GOT3 (cell line): ENCODE data around the gene SPSB1.

Source experiments
- DNase-seq: peaks from one replicate; lab custom pipeline; 2025; ENCODE audit warnings: mixed read lengths; lab: John Stamatoyannopoulos, UW

Gene SPSB1

DNA sequence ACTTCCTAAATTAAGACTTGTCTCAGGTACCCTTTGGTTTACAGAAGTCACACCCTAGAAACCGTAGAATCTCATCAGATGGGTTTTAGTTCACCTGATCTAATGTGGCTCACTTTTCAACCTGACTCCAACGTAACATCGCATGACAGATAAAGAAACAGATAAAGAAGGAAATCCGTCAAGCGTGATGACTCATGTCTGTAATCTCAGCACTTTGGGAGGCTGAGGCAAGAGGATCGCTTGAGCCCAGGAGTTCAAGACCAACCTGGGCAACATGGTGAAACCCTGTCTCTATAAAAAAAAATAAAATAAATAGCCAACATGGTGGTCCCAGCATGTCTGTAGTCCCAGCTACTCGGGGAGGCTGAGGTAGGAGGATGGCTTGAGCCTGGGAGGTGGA lies 97.3 kb downstream of the SPSB1 start:
- DNase-seq: no peak

GRCh38 chr1:9391620-9392019 lies 98.9 kb downstream of the SPSB1 start:
- no peak for DNase-seq

DNA sequence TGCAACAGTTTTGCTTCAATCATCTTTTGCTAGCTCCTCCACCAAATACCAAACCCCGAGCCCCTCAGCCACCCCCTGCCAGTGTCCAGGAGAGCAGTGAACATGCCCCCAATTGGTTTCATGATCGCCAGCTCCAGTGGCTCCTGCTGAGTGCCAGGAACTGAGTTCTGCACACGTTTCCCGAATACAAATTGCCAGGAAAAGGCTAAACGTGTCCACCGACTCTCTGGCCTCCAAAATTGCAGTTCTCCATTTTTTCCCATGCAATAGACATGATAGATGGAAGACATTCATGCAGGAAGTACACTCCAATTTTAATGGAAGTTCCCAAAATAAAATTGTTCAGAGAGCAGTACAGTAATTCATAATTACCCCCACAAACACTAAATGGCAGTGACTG lies 101.3 kb downstream of the SPSB1 start:
- DNase-seq: no peak

DNA sequence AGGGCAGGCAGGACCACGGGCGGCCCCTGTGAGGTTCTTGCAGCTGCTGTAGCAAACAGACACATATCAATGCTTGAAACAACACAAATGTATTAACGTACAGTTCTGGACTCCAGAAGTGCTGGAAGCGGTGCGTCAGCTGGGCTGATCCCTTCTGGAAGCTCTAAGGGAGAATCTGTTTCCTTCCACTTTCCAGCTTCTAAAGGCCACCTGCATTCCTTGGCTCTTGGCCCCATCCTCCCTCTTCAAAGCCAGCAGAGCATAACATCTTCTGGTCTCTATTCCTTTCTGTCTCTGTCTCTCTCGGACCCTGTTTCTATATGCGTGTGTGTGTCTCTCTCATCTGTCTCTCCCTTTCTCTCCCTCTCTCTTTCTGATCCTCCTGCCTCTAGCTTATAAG lies 102.3 kb downstream of the SPSB1 start:
- DNase-seq: no peak

GRCh38 chr1:9397047-9397446 lies 104.4 kb downstream of the SPSB1 start:
- DNase-seq: no peak

DNA sequence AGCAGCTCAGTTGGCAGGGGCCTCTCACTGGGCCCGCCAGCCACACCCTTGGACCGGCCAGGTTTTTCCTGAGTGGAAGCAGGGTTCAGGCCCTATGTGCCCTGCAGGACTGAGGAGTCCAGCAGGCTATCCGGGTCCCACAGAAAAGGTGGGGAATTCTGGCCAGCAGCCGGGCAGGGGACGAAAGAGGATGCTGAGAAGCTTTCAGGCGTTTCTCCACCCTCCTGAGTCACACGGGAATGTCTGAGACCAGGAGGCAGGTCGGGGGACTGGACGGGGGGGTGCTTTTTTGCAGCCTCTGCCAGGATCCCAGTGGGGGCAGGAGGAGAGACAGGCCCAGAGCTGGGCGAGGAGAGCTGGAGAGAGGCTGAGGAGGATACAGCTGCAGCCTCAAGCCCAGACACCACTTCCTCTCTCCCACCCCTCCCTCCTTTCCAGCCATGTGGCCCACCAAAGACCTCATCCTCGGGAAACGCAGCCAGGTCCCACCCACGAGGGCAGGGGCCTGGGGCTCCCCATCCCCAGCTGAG lies 105.4 kb downstream of the SPSB1 start:
- DNase-seq: no peak

- no peak for DNase-seq
These were observed 107.1 kb downstream of the SPSB1 start for GRCh38 chr1:9399510-9400424.

- DNase-seq: no peak
These were observed 107.9 kb downstream of the SPSB1 start for GRCh38 chr1:9400425-9401079.

DNA sequence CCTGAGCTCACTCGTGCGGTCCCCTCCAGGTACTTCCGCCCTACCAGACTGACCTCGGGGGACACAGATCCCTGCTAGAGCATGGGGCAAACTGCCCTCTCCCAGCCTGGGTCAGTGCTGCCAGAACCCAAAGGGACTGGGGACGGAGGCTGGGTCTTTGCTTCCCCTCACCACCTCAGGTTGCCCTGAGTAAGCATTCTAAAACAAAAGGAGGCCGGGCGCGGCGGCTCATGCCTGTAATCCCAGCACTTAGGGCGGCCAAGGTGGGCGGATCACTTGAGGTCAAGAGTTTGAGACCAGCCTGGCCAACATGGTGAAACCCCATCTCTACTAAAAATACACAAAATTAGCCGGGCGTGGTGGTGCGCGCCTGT lies 108.4 kb downstream of the SPSB1 start:
- DNase-seq: no peak

GRCh38 chr1:9402256-9402616 lies 109.5 kb downstream of the SPSB1 start:
- no peak for DNase-seq

- DNase-seq: no peak
These were observed 110.1 kb downstream of the SPSB1 start for GRCh38 chr1:9402717-9403225.

DNA sequence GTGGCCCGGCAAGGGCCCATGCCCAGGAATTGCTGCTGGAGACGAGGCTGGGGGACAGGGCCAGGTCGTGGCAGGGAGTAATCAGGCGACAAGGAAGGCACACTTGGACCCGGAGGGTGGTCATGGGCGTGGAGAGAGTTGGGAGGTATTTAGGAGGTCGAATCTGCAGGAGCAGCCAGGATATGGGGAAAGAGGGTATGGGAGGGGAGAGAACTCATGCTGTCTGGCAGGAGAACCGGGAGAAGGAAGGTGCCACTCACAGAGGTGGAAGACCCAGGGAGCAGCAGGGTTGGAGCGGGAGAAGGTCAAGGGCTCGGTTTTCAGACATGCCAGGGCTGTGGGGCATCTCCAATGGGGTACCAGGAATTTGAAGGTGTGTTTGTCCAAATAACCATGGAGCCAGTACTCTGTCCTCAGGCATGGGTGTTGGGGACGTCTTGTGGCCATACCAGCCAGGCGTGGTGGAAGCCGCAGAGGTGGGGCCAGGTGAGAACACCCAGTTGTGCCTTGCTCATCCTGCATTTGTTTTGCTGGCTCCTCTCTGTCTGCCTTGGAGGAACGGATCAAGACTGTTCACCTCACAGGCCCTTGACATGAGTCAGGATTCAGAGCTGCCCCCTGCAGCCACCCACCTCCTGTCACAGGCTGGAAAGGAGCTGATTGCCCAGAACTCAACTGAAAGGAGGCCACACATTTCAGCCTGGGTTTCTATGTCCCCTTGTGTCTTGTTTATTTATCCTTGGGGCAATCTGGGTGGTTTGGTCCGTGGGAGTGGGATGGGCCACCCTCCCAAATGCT lies 111.6 kb downstream of the SPSB1 start:
- DNase-seq: no peak

GRCh38 chr1:9406111-9406510 lies 113.4 kb downstream of the SPSB1 start:
- no peak for DNase-seq

DNA sequence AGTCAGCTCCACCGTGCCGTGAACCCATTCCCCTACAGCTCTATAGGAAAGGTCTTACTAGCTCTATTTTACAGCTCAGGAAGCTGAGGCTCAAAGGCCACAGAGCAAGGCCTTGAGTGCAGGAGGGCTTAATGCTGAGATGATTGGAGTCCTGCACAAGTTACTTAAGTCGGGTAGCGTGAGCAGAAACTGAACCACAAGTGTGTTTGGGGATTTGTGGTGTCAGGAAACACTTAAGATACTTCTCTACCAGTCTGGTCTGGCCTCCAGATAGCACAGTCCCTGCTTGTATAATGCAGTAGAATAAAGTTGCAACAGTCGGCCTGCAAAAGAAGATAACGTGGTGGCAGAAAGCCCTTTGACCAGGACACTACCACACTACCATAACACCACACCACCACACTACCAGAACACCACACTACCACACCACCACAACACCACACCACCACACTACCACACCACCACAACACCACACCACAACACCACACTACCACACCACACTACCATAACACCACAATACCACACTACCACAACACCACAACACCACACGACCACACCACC lies 118.1 kb downstream of the SPSB1 start:
- no peak for DNase-seq

GRCh38 chr1:9413071-9413876 lies 120.6 kb downstream of the SPSB1 start:
- DNase-seq: peak; percentile 44

GRCh38 chr1:9413877-9414213 lies 121.2 kb downstream of the SPSB1 start:
- DNase-seq: no peak

- no peak for DNase-seq
These were observed 123.8 kb downstream of the SPSB1 start for GRCh38 chr1:9416506-9416905.

DNA sequence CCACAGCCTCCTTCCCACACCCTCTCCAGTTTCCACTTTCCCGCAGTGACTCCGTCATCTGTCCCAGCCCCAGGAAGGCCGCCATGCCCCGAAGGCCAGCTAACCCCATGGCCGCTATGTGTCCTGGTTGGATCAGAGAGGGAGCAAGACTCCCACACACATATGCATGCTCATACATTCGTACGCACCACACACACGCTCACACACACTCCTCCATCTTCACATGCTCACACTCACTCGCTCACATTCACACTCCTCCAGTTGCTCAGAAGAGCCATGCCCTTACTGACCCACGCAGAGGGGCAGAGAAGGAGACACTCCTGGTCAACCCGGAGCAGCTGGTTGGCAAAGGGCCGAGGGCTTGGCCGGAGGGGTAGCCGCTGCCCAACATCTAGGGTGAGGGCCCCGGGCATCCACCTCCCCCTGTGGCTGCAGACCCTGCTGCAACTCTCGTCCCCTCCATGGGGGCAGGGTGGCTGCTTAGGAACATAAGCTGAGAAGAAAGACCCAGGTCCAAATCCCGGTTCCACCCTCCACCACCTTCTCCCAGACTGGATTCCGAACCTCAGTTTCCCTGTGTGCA lies 124.3 kb downstream of the SPSB1 start:
- DNase-seq: no peak

DNA sequence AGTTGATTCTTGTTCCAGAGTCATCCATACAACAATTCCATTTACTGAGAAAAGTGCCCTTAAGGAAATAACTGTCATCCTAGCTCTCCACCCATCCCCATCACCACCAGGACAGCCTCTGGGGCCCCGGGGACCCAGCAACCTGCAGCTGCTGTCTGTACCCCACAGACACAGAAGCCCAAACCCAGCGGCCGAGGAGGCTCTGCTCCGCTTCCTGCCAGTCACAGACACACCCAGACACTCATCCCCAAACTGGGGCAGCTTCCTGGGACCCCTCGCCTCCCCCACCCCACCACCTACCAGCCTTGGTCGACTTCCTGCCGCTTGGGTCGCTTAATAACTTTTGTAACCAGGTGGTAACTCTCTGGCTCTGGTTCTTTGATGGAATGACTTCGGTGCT lies 125.0 kb downstream of the SPSB1 start:
- DNase-seq: no peak

- DNase-seq: no peak
These were observed 126.2 kb downstream of the SPSB1 start for GRCh38 chr1:9418851-9419250.
